HepG2 (cell line): ENCODE data around the gene STRA6.

Source experiments
- ARNTL ChIP-seq: sonication (generic); formaldehyde crosslinking; IDR thresholded peaks from 2 replicates; pipeline ENCODE4 v1.4.0; 2020; ENCODE audit warnings: mild to moderate bottlenecking, missing genetic modification reagents
- HCFC1 ChIP-seq: fragments of 150-350 bp; IDR thresholded peaks from 2 replicates; pipeline ENCODE4 v1.6.1; 2014; ENCODE audit warnings: low read depth, low read length
- IKZF1 ChIP-seq: fragments of 450-650 bp; IDR thresholded peaks from 2 replicates; pipeline ENCODE4 v1.7.1; 2016
- KAT7 ChIP-seq: IDR thresholded peaks from 2 replicates; pipeline ENCODE4 v1.6.1; 2018; ENCODE audit warnings: borderline replicate concordance, missing compliant biosample characterization
- POLR2A ChIP-seq, 2 experiments: IDR thresholded peaks; 2 replicates each; pipeline ENCODE4 v1.6.1; 2011; ENCODE audit warnings: low read depth in 2 of 2, low read length in 2 of 2, mild to moderate bottlenecking in 1 of 2, moderate library complexity in 1 of 2; ENCODE audit not compliant: insufficient read depth in 1 of 2
- POLR2AphosphoS5 ChIP-seq: IDR thresholded peaks from 2 replicates; pipeline ENCODE4 v1.6.1; 2012; ENCODE audit warnings: low read depth, low read length
- ZFX ChIP-seq: sonication (generic); formaldehyde crosslinking; IDR thresholded peaks from 2 replicates; pipeline ENCODE4 v1.4.0; 2020; ENCODE audit warnings: mild to moderate bottlenecking, low read depth, missing genetic modification reagents, moderate library complexity
- ZNF431 ChIP-seq: sonication (generic); formaldehyde crosslinking; IDR thresholded peaks from 2 replicates; pipeline ENCODE4 v1.9.0; 2022; ENCODE audit warnings: missing genetic modification reagents, low read depth, mild to moderate bottlenecking, borderline replicate concordance
- ZNF570 ChIP-seq: sonication (generic); formaldehyde crosslinking; IDR thresholded peaks from 2 replicates; pipeline ENCODE4 v1.4.0; 2020; ENCODE audit warnings: mild to moderate bottlenecking, missing genetic modification reagents, borderline replicate concordance
- ZNF777 ChIP-seq: sonication (generic); formaldehyde crosslinking; IDR thresholded peaks from 2 replicates; pipeline ENCODE4 v1.4.0; 2020; ENCODE audit warnings: missing genetic modification reagents
- TF ChIP-seq, protein P1 (sequence below): sonication (generic); formaldehyde crosslinking; IDR thresholded peaks from 2 replicates; pipeline ENCODE4 v1.5.0; 2020; ENCODE audit warnings: mild to moderate bottlenecking, missing genetic modification reagents, moderate library complexity
- TF ChIP-seq, protein P2 (sequence below): sonication (generic); formaldehyde crosslinking; IDR thresholded peaks from 2 replicates; pipeline ENCODE4 v1.4.0; 2020; ENCODE audit warnings: missing genetic modification reagents
- TF ChIP-seq, protein P3 (sequence below), 2 experiments: sonication (generic) in 1 of 2; formaldehyde crosslinking in 1 of 2; IDR thresholded peaks; 2 replicates each; pipeline versions ENCODE4 v1.5.1 to v1.6.1; 2011 to 2020; ENCODE audit warnings: borderline replicate concordance in 1 of 2, low read depth in 1 of 2, low read length in 1 of 2, mild to moderate bottlenecking in 1 of 2, missing genetic modification reagents in 1 of 2, moderate library complexity in 1 of 2

DNA sequence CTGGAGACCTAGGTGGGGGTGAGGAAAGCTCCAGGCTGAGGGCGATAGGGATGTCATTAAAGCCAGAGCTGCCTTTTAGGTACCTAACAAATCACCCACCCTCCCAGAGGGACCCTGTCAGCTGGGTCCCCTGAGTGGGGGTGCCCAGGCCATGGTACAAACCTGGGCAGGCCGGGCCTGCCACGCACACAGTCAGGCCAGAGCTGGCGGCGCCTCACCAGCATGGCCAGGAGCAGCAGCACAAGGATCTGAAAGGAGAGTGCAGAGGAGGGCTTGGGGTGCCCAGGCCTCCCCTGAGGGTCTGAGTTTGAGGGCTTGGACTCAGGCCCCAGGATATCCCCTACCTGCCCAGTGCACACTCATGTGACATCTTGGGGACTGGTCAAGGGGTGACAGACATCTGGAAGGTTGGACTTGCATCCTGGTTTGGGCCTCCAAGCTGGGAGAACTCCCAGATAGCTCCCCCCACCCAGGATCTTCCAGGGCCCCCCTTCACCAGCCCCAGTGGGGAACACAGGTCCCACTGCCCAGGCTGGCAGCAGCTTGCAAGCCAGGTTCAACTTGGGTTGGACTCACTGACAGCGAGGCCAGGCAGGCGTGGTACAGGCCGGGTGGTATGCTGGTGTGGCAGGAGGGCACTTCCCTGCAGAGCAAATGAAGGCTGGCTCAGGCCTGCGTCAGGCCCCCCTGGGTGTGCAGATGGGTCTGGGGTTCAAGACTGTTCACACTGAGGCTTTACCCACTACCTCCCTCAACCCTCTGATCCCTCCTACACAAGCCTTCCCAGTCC is 5.2 kb downstream of the STRA6 start:
- TF ChIP-seq, protein P1, sequence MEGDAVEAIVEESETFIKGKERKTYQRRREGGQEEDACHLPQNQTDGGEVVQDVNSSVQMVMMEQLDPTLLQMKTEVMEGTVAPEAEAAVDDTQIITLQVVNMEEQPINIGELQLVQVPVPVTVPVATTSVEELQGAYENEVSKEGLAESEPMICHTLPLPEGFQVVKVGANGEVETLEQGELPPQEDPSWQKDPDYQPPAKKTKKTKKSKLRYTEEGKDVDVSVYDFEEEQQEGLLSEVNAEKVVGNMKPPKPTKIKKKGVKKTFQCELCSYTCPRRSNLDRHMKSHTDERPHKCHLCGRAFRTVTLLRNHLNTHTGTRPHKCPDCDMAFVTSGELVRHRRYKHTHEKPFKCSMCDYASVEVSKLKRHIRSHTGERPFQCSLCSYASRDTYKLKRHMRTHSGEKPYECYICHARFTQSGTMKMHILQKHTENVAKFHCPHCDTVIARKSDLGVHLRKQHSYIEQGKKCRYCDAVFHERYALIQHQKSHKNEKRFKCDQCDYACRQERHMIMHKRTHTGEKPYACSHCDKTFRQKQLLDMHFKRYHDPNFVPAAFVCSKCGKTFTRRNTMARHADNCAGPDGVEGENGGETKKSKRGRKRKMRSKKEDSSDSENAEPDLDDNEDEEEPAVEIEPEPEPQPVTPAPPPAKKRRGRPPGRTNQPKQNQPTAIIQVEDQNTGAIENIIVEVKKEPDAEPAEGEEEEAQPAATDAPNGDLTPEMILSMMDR = no peak
- no peak for TF ChIP-seq ZNF777 (CRISPR knock-in tag)
- TF ChIP-seq IKZF1 = no peak
- TF ChIP-seq, protein P2, sequence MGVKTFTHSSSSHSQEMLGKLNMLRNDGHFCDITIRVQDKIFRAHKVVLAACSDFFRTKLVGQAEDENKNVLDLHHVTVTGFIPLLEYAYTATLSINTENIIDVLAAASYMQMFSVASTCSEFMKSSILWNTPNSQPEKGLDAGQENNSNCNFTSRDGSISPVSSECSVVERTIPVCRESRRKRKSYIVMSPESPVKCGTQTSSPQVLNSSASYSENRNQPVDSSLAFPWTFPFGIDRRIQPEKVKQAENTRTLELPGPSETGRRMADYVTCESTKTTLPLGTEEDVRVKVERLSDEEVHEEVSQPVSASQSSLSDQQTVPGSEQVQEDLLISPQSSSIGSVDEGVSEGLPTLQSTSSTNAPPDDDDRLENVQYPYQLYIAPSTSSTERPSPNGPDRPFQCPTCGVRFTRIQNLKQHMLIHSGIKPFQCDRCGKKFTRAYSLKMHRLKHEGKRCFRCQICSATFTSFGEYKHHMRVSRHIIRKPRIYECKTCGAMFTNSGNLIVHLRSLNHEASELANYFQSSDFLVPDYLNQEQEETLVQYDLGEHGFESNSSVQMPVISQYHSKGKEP (CRISPR knock-in tag) = no peak
- no peak for TF ChIP-seq HCFC1
- TF ChIP-seq KAT7 (CRISPR knock-in tag) = no peak
- no peak for TF ChIP-seq ZNF570 (CRISPR knock-in tag)
- no peak for TF ChIP-seq ZNF431 (CRISPR knock-in tag)
- no peak for TF ChIP-seq ARNTL
- TF ChIP-seq POLR2AphosphoS5 = no peak
- TF ChIP-seq, protein P3, sequence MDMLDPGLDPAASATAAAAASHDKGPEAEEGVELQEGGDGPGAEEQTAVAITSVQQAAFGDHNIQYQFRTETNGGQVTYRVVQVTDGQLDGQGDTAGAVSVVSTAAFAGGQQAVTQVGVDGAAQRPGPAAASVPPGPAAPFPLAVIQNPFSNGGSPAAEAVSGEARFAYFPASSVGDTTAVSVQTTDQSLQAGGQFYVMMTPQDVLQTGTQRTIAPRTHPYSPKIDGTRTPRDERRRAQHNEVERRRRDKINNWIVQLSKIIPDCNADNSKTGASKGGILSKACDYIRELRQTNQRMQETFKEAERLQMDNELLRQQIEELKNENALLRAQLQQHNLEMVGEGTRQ (IDR thresholded peaks at IDR 0.05; ENCODE audit: low read depth, low read length) = no peak
- TF ChIP-seq, protein P3 (CRISPR knock-in tag; IDR thresholded peaks at IDR 0.05; ENCODE audit: borderline replicate concordance) = no peak
- TF ChIP-seq POLR2A (IDR thresholded peaks at IDR 0.05; ENCODE audit: insufficient read depth in 1 of 2, low read depth in 2 of 2, low read length in 2 of 2) = no peak
- no peak for TF ChIP-seq ZFX
